Choroid plexus epithelial cell (primary cell): ENCODE data around the gene MTARC1.

Experiments used
- DNase-seq: peaks from one replicate; pipeline ENCODE4 v3.0.0-alpha.2; 2010; ENCODE audit warnings: low read depth
- H3K4me3 ChIP-seq: 2 replicates; pipeline ENCODE4 v1.5.1; 2011; ENCODE audit warnings: low read depth, mild to moderate bottlenecking, control low read depth, low read length, moderate library complexity
- CTCF ChIP-seq: conservative IDR thresholded peaks from 2 replicates; pipeline ENCODE4 v1.5.1; 2011; ENCODE audit warnings: low read depth, mild to moderate bottlenecking, control low read depth, inconsistent platforms, low read length, moderate library complexity

MTARC1 gene

GRCh38 chr1:220826729-220827128 lies 40.0 kb downstream of the MTARC1 start:
- DNase-seq = no peak
- no peak for TF ChIP-seq CTCF
- no peak overlapping the region for H3K4me3 ChIP-seq

GRCh38 chr1:220827445-220828178 lies 40.9 kb downstream of the MTARC1 start:
- no peak for DNase-seq
- TF ChIP-seq CTCF = no peak
- no peak overlapping the region for H3K4me3 ChIP-seq

- no peak for TF ChIP-seq CTCF
- no peak for DNase-seq
- H3K4me3 ChIP-seq = no peak overlapping the region
These were observed 41.4 kb downstream of the MTARC1 start for GRCh38 chr1:220828179-220828490.

- no peak for TF ChIP-seq CTCF
- H3K4me3 ChIP-seq = no peak overlapping the region
- no peak for DNase-seq
These were observed 42.4 kb downstream of the MTARC1 start for GRCh38 chr1:220828950-220829586.

GRCh38 chr1:220833436-220833835 lies 46.7 kb downstream of the MTARC1 start:
- no peak for TF ChIP-seq CTCF

GRCh38 chr1:220834155-220834870 lies 47.6 kb downstream of the MTARC1 start:
- no peak overlapping the region for H3K4me3 ChIP-seq
- no peak for TF ChIP-seq CTCF
- DNase-seq = no peak

More at GRCh38 chr1:220833436-220833835, 46.7 kb downstream of the MTARC1 start:
- no peak for DNase-seq
- no peak overlapping the region for H3K4me3 ChIP-seq
